ENCODE data around the gene FAM43A.

Gene FAM43A

DNA sequence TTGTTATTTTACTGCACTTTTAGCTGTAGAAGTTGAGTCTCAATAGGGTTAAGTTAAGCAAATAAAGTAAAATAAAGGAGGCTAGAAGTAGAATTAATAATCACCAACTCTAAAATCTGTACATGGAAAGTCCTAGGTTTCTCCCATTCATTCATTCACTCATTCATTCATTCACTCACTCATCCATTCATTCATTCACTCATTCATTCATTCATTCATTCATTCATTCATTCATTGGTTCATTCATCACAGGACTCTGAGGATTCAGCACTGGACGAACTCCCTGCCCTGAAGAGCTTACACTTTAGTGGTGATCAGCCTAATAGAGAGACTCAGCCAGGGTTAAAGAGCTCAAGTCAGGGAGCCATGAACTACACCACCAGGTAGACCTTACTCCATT lies 9.2 kb upstream of the FAM43A start:
- DNase-seq: no peak

DNA sequence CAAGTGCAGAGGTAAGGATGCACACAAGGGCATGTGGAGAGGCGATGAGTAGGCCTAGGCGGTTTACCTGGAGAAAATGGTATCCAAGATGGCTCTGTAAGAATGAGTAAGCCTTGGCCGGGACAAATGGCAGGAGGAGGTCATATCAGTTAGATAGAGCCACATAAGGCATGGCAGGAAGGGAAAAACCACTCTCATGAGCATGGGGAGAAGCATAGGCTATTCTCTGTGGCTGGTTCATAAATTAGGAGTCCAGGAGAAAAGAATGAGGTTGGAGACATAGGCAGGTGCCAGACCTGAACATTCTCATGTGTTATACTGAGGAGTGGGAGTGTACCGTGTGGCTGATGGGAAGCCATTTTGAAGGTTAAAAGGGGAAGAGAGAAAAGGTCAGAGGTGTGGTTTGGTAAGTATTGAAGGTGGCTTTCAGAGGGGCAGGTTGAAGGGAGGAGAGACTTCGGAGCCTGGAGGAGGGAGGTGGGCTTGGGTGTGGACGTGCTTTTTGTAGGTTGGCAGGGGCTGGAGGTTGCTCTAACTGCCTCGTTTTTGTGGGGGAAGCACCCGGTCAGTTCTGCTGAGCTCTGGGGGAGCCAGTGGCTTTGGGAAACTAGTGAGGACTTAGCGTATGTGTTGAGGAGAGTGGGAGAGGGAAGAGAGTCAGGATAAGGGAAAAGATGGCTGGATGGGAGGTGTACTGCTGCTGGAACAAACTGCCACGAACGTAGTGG lies 4.6 kb upstream of the FAM43A start:
- no peak for DNase-seq

DNA sequence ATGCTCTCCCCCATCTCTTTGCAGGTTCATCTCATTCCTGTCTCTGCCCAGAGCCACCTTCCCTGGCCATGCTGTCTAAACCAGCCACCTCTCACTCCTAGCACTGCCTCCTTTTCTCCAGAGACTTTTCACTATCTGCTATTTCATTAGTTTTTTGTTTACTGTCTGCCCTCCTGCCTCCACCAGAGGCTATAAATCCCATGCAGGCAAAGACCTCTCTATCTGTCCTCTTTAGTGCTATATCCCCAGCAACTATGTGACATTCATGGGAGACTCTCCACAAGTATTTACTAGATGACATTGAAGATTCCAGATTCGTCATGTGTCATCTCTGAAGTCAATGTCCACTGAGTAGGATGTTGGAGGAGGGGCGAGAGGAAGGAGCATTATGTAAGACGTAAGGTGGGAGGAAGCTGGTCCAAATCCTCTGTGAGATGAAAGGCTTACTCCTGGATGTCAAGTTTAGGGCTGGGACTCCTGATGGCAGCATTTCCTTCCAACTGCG lies 3.4 kb upstream of the FAM43A start:
- no peak for DNase-seq

DNA sequence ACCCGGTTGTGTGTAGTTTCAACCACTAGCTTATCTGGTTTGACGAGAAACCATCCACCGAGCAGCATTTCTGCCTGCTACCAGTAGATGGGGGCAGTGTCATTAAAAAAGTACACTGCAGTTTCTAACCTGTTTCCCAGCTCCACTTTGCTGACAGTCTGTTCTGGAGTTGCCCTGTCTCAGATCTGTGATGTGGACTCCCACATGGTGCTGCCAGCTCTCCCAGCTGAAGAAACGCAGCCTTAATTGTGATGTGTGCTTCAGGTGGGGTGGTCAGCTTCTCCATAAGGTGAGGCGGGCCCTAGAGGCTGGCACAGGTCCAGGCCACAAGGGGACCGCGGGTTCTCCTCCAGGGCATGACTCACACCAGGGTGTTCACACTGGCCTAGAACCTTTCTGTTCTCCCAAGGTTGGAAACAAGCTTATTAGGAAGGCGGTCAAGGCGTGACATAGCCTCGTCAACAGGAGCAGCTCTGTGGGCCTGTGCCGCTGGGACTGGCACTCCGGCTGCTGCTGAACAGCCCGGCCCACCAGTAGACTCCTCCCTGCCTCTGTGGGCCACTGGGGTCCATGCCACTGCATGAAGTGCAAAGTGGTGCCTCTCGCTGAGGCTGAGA lies 2.9 kb upstream of the FAM43A start:
- peak; percentile 65 for DNase-seq

DNA sequence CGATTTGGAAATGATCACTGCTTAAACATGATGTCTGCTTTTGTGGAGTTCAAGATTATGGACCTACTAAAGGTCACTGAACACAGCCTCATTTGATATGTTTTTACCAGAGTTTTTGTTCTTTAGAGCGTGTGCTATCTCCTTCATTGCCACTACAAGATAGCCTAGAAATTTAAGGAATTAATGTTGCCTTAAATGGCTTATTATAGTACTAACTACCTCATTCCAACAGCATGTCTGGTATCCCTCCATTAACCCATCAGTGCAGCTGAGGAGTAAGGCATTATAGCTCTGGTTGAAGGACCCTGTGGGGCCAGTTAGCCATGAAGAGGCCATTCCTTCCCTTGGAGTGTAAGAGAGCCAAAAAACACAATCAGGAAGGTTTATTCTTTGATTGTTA lies 2.3 kb upstream of the FAM43A start:
- DNase-seq: no peak

DNA sequence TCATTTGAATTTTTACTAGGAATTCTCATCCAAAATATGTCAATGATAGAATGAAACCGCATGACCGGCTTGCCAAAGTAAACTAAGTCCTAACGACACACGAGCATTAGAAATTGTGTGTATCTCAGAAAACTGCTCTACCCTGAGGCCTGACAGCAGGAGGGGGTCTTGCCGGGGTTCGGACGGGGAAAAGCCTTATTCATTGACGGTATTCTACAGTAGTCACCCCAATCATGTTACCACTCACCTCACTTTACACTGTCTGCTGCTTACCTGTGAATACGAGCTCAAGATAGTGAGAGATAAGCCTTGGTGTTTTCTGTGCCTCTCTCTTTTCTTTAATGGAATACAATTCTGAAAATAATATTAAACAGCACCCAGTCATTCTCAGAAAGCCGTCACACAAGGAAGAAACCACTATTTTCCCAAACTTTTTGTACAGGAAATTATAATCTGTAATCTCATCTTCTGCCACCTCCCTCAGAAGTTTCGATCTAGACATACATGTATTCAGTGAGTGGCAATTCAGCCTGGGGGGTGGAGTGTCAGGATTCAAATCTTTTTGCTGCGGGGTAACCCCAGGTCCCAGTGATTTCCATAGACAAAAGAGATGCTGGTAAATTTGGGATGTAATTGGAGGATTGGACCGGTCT lies 492 bp upstream of the FAM43A start:
- no peak for DNase-seq

DNA sequence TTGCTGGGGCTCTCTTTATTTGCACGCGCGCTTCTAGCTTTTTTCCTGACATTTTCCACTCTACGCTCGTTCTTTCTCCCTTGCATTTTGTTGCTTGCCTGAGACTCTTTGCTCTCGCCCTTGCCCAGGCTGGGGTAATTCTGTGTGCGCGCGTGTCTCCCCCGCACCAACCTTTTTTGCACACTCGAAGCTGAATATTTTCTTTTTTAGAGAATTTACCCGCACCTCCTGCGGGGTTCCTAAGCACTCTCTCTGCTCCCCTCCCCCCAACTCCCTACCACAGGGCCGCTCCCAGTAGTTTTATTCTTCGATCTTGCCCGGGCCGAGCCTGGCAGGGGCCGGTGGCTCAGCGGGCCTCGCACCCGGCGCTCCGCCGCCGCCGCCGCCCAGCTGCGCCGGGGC lies 732 bp downstream of the FAM43A start:
- DNase-seq: no peak

DNA sequence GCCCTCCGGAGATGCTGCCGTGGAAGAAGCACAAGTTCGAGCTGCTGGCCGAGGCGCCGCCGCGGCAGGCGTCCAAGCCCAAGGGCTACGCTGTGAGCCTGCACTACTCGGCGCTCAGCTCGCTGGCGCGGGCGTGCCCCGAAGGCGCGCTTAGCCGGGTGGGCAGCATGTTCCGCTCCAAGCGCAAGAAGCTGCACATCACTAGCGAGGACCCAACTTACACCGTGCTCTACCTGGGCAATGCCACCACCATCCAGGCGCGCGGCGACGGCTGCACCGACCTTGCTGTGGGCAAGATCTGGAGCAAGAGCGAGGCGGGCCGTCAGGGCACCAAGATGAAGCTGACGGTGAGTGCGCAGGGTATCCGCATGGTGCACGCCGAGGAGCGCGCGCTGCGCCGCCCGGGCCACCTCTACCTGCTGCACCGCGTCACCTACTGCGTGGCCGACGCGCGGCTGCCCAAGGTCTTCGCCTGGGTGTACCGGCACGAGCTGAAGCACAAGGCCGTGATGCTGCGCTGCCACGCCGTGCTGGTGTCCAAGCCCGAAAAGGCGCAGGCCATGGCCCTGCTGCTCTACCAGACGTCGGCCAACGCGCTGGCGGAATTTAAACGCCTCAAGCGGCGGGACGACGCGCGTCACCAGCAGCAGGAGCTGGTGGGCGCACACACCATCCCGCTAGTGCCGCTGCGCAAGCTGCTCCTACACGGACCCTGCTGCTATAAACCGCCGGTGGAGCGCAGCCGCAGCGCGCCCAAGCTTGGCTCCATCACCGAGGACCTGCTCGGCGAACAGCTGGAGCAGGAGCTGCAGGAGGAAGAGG lies 1.3 kb downstream of the FAM43A start:
- peak; percentile 19 for DNase-seq

DNA sequence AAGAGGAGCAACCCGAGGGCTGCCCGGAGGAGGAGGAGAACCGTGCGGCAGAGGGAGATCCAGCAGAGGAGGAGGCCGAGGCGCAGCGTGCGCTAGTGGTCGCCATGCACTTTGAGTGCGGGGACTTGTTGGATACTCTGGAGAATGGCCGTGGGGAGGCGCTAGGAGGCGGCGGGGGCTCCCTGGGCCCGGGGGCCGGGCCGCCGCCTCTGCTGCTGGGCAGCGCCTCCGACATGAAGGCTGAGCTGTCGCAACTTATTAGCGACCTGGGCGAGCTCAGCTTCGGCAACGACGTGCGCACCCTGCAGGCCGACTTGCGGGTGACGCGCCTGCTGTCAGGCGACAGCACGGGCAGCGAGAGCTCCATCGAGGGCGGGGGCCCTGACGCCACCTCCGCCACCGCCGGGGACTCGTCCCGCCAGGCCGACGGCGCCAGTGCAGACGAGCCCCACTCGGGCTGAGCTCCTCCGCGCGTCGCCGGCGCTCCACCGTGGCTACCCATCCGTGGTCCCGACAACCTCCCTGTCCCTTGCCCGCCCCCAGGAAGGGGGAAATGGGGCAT lies 2.0 kb downstream of the FAM43A start:
- DNase-seq: no peak

DNA sequence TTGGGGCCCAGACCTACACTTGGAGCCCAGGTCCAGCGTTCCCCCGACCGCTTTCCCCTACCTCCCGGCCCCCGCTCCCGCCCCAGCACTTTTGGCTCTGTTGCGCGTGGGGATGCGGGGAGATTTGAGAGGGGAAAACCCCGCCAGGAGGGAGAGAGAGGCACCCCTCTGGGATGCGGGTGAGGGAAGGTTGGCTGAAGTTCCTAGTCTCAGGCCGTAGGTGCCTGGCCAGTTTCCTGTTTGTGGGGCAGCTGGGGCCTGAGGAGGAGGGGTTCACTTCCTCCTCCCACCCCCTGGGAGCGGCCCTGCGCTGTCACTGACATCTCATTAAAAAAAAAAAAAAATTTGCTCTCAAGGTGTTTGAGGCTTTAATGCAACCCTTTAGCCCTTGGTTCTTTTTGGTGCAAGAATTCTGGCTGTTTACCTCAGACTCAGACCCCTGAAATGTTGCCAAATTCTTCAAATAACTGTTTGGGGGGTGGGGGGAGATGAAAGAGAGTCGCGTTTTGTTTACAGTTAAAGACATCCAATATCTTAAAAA lies 2.6 kb downstream of the FAM43A start:
- no peak for DNase-seq

DNA sequence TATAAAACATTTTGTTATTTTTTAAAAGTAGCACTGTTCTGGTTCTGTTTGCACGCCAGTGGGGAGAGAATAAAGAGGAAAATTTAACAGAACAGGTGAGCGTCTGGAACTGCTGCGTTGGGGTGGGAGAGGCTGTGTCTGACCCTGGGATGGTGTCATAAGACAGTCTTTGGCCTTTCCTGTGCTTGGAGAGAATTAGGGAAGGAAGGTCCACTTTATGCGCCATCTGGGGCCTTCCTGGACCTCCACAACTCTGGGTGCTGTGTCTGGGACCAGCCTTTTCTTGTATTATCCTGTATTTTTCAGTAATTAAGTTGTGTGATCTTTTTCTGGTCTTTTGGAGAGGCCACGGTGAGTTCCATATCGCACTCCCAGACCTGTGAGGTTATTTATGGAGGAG lies 3.3 kb downstream of the FAM43A start:
- no peak for DNase-seq

DNA sequence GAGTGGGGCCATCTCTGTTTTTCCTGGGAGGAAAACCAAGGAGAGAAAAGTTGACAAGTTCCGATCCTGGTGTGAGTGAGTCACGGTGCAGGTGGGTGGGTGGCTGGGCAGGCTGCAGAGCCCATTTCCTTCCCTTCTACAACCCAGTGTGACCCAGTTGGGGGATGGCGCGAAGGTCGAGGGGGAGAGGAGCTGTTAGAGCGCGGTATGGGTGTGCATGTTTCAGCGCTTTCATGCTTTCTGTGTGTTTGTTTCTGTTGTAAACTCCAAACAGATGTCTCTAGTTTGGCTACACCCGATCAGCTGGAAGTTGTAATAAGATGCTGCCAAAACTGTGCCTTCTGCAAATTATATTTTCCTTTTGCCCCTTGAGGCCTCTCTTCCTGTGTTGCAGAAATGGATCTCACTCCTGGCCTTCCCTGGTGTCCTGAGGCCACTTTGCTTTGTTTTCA lies 3.8 kb downstream of the FAM43A start:
- no peak for DNase-seq

DNA sequence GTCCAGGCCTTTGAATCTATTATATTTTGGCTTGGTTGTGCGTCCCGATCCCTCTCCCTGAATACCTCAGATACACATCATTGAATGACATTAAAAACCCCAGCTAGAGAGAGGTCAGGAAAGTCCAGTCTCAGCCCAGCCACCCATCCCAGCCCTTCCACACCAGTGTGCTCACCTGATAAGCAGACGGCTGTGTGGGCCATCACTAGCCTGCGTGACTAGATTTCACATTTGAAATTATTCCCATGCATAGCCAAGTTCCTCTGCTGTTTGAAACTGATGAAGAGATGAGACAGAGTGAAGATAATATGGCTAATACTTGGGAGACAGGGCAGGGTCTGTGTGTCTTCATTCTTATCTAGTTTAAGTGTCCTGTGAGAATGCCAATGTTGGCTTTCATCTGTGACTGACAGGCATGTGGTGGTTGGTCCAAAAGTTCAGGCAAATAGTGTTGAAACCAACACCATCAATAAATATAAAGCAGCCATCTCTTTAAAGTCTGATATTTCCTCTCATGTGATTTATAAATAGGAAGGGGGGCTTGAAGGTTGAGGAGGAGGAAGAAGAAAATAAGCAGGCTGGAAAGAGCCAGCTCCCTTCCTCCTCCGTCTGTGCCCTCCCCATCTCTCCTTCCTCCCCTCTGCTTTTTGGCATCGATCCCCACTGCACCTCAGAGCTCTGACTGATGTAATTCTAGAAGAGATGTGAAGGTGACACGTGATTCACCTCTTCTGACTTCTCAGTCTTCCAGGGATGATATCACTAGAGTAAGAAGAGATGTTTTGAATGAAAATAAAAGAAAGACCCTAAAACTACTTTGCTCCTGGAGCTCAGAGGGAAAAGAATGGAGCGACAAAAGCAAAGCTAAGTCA lies 5.1 kb downstream of the FAM43A start:
- DNase-seq: no peak

DNA sequence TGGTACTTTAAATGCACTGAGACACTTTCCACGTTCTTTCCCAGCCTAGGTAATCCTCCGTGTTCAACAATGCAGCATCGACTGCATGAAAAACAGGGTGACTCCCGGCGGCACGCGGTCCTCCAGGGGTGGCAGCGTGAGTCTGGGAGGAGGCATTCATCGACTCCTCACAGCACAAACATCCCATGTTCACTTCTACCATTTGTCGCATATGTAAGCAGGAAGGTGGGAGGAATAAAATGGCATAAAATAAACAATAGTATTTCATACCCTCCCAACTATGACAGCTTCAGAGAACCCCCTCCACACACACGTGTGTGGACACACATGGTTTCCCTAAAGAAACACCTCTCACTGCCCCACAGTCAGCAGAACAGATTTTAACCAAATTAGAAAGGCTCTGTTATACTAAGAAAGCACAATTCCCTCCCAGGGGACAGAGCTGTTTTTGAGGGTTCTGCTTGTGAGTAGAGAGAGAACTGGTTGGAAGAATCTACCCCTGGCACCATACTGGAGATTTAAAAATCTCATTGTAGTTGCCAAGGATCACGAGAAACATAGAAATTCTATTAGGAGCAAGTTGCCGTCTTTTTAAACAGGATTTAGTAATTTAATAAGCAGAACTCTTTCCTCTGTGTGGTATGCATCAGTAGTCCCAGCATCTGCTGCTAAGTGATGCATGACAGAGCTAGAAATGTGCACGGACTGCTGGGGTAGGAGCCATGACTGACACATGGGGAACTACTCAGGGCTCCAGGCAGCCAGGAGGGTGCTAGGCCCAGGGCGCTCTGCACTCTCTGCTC lies 6.0 kb downstream of the FAM43A start:
- no peak for DNase-seq

DNA sequence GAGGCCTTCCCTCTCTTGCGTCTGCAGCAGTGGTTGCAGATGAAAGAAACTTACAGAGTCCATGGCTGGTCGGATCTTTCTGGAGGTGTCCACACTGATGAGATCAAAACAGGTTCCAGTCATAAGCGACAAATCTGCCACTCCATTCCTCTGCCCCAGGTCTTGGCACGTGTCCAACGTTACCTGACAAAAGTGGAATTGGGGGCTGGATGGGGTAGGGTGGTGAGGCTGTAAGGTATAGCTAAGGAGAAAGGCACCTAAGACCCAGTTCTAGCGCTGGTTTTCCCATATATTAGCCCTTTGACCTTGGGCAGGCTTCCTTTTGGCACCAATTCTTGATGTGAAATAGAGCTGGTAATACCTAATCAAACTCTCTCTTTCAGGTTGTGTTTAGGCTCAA lies 11.0 kb downstream of the FAM43A start:
- DNase-seq: no peak

DNA sequence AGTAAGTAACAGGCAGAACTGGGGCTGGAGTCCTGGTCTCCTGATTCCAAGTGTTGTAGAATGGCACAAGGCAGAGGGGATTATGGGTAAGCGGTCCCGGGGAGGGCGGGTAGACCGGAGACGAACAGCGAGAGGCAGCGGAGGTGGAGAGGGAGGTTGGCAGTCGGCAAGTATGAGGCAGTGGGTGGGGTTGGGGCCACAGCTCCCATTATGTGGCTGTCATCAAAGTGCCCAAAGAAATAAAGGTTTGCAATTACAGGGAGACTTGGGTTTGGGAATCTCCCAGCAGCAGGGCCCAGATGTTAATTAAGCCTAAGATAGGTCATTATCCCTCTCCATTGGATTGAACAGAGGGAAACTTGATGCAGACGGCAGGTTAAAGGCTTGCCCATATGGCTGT lies 16.9 kb downstream of the FAM43A start:
- DNase-seq: no peak

DNA sequence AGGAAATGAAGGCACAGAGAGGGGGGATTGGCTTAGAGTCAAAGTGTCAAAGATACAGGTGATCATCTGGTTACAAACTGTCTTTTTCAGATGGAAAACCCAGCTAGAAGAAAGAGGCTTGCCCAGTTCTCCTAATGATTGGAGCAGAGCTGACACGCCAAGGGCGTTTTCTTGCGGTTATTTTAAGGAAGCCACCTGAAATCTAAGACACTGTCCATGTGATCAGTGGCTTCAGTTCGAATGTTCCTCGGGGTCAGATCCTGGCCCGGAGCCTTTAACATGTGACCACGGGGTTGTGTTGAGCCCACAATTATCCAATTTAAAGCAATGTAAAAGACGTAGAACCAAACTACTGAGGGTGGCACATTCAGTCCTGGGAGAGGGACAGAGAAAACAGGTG lies 19.5 kb downstream of the FAM43A start:
- DNase-seq: no peak

DNA sequence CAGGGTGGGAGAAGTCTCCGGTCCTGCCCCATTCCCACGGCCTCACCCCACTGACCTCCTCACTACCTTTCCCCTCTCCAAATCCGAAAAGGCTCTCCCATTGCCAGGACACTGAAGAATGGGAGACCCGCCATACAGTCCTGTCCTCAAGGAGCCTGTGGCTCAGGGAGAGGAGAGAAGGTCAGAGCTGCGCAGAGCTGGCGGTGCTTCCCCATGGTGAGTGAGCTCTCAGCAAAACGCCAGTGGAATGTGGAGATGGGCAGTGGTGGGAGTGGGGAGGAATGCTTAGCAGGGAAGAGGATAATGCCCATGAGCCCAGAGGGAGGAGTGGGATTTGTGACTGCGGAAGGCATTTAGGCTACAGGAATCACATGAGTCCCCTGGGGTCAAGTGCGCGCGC lies 20.1 kb downstream of the FAM43A start:
- DNase-seq: no peak

DNA sequence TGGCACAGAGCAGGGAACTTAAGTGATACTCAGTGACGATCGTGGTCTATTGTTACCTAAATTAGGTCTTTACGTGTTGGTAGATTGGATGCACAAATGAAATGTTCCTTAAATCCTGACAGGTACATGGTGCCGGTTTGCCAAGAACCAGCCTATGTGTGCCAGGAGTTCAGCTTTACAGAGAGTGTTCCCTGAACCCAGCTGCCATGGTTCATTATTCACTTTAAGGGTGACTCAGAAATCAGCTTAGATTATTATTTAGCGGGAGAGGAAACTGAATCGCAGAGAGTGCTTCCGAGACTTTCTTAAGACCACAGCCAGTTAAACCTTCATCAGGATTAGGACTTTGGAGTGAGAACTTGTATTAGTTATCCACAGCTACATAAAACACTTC lies 21.5 kb downstream of the FAM43A start:
- DNase-seq: no peak

DNA sequence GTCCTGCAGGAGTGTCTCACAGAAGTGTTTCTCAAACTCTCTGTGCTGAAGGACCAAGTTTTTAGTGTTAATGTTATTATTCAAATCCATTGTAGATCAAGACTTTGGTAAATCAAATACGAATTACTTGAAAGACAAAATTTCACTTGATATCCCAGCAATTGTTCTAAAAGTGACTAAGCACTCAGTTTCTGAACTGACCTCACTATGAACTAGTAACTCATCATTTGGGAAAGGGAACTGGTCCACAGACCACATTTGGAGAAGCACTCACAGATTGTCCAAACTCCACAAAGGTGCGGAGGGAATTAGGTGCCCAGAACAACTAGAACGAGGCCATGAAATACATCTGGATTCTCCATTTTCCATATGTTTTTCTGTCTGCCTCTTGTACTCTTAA lies 25.6 kb downstream of the FAM43A start:
- no peak for DNase-seq

DNA sequence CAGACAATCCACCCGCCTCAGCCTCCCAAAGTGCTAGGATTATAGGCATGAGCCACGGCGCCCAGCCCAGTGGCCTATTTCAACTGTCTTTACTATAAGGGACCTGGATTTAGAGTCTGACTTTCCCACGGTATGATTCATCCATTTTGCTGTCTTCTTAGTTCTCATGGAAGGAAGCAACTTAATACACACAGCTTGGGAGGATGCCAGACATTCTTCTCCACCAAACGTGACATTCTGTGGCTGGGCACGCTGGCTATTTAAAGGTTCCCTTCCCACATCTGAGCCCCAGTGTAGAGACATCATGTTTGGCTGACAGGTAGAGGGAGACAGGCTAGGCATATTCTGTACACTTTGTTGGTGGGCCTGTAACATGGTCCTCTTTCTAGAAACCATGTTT lies 26.2 kb downstream of the FAM43A start:
- no peak for DNase-seq
